C4-2B (cell line): ENCODE results near the gene CPEB4.

Experiments
- ZFX ChIP-seq: fragments of 450-650 bp; IDR thresholded peaks from 2 replicates; pipeline ENCODE4 v1.6.1; 2017
- TF ChIP-seq, protein P1 (sequence below): fragments of 450-650 bp; conservative IDR thresholded peaks from 2 replicates; pipeline ENCODE4 v1.5.1; 2017; ENCODE audit warnings: mild to moderate bottlenecking

GRCh38 chr5:173919443-173919842 is 31.3 kb downstream of the CPEB4 start:
- TF ChIP-seq, protein P1, sequence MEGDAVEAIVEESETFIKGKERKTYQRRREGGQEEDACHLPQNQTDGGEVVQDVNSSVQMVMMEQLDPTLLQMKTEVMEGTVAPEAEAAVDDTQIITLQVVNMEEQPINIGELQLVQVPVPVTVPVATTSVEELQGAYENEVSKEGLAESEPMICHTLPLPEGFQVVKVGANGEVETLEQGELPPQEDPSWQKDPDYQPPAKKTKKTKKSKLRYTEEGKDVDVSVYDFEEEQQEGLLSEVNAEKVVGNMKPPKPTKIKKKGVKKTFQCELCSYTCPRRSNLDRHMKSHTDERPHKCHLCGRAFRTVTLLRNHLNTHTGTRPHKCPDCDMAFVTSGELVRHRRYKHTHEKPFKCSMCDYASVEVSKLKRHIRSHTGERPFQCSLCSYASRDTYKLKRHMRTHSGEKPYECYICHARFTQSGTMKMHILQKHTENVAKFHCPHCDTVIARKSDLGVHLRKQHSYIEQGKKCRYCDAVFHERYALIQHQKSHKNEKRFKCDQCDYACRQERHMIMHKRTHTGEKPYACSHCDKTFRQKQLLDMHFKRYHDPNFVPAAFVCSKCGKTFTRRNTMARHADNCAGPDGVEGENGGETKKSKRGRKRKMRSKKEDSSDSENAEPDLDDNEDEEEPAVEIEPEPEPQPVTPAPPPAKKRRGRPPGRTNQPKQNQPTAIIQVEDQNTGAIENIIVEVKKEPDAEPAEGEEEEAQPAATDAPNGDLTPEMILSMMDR = no peak
- no peak for TF ChIP-seq ZFX
